NCI-H446 (cell line): ENCODE measurements around the gene OR2A7.
"Not testable (repeated sequence)": the region's sequence is repeated elsewhere in the genome, so short reads cannot be mapped to it uniquely, and the experiment has no call there.

Experiments
- DNase-seq, 2 experiments: peaks; one replicate each; lab custom pipeline; 2025; lab: John Stamatoyannopoulos, UW

The OR2A7 gene, protein sequence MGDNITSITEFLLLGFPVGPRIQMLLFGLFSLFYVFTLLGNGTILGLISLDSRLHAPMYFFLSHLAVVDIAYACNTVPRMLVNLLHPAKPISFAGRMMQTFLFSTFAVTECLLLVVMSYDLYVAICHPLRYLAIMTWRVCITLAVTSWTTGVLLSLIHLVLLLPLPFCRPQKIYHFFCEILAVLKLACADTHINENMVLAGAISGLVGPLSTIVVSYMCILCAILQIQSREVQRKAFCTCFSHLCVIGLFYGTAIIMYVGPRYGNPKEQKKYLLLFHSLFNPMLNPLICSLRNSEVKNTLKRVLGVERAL

DNA sequence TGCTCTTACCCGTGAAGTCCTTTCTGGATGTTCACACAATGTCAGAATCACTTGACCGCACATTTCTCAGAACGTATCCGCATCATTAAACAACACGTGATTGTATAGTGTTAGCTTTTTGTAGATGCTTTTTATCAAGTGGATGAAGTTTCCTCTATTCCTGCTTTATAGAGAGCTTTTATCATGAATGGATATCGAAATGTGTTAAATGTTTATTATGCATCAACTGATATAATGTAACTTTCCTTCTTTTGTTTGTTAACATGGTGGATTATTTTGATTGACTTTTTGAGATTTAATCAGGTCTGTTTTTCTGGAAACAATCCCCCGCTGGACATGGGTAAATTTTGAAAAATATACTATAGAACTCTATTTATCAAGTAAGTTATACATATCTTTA lies at the start of gene OR2A7:
OR2A7 (minus strand) TSS at position 101 of the 400 bp plus-strand sequence. CDS start 5,164 bp downstream, outside the sequence.
- DNase-seq = not testable (repeated sequence)

DNA sequence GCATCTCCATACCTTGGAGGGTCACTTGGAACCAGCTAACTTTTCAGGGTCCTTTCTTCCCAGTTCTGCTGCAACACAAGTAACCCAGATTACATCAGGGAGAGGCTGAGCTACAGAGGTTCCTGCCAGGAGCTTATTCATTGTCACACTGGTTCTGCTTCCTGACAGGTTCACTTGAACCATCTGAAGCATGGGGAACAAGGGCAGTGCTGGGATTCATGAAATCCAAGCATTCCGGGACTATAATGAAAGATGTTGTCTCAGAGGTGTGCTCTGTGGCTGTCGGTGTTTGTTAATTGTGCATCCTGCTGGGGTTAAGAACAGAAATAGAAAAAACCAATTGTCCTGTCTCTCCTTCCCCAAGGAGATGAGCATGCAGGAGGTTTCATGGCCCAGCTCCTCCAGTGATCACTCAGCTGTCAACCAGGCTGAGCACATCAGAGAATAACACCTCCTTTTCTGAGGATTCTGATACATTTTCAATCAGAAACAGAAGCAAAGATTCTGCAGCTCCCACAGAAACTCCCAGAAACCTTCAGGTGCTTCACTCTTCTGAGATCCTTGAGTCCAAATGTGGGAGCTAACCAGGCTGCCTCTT lies 47.4 kb upstream of the OR2A7 start, which contains the start of gene OR2A1:
OR2A1 (plus strand) TSS at position 548 of the 598 bp plus-strand sequence. CDS start 5,706 bp downstream, outside the sequence.
- DNase-seq = not testable (repeated sequence)

DNA sequence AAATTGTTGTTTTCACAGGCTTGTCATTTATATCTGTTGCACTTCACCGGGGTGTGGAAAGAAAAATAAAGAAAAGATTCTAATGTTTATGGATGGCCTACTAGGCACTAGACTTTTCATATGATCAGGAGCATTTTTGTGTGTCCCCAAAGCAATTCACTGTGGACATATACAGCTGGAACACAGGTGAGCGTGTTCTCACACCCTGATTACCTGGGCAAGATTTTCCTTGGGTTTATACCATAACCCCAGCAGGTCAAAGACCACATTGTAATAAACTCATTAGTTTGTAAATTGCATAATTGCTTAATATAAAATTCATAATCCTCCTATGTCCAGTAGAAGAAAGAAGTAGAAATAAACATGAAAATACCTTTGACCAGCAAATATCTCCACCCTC lies 46.6 kb upstream of the OR2A7 start:
- not testable (repeated sequence) for DNase-seq

DNA sequence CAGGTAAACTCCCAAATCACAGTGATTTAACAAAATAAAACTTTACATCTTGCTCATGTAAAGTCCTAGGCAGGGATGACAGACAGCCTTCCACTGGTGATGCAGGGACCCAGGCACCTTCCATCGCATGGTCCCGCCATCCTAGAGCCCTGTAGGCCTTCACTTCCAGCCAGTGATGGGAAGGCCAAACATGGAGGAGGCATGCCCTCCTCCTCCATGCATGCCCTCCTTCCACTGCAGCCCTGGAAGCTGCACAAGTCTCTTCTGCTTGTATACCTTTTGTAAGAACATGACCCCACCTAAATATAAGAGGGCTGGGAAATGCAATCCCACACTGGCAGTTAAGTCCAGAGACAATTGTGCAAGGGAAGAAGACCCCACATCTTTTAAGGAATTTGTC lies 45.1 kb upstream of the OR2A7 start:
- not testable (repeated sequence) for DNase-seq

DNA sequence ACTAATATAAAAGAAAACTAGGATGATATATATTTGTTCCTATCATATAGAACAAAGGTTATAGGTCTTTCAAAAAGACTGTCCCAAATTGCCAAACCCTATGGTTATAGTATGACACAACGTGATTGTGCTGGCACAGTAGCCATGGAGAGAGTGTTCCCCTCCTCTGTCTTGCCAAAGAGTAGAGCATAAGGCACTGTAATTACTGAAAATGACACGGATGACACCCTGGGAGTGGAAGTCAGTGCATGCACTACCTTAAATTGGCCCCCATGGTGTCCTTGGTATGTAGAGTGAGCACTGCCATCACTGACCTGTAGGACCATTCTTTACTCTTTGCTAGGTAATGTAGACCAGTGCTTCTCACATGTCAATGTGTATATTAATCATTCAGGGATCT lies 40.6 kb upstream of the OR2A7 start:
- not testable (repeated sequence) for DNase-seq

DNA sequence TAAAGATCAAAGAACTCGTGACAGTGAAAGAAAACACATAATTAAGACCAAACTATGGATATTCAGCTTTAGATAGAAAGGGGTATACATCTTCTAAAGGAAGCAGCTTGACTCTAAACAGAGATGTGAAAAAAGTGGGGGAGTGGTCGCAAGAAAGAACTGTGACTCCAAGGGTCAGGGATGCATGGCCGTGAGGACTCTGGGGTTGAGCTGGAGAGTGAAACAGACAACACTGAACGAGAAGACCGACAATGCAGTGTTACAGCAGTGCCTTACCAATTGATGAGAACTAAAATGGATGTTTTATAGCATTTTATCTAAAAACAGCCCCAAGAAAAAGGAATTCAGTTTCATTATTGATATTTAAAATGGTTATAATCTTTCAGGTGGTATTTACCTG lies 39.0 kb upstream of the OR2A7 start:
- not testable (repeated sequence) for DNase-seq

DNA sequence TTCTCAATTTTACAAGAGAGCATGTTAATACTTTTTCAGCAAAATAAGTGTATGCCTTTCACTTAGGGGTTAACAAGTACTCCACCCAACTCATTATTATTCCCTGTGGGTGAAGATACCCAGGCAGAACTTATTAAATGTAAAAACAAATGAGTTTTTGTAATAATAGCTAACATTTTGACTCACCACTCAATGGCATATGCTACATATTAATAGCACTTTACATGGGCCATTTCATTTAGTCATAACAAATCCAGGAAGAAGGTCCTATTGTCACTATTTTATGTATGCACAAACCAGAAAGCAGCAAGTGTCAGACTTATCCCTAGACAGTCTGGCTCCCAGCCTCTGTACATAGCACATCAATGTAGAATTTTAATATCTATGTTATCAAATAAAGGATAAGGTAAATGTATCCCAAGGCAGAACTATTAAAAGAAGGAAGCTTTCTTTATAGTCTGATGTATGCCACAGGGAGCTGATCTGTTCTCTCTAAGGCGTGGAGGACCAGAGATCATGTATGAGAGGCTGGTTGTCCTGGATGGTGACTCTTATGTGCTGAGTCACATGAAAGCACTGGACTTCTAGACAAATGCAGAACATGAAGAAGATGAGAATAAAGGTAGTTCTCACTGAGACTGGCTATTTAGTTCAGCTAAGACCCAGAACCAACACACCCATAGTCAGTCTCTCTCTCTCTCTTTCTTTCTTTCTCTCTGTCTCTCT lies 38.1 kb upstream of the OR2A7 start:
- not testable (repeated sequence) for DNase-seq

DNA sequence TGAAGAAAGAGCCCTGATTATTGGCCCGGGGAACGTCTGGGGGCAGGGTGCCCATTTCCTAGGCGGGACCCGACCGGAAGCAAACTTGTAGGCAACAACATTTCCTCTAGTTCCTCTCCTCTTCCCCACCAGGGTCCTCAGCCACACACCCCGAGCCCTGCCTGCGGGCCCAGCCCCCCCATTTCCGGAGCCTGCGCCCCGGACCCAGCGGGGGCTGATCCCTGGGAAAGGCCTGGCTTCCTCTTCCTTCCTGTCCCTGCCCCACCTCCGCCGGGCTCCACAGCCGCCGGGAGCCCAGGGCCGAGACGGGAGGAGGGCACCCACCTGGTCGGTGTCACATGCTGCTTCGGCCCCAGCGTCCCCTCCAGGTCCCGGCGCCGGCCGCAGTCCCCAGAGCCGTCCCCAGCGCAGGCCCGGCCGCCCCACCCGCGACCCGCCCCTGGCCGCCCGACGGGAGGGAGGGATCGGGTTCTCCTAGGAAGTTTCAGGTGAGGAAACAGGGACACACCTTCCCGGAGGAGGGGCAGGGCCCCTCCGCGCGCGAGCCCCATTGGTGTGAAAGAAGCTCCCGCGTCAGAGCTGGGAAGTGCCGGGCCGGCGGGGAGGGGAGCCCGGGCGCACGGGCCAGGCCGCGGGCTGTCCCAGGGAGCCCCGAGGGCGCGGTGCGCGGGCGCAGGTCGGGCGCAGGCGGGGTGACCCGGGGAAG lies 29.4 kb upstream of the OR2A7 start:
- DNase-seq = not testable (repeated sequence)

DNA sequence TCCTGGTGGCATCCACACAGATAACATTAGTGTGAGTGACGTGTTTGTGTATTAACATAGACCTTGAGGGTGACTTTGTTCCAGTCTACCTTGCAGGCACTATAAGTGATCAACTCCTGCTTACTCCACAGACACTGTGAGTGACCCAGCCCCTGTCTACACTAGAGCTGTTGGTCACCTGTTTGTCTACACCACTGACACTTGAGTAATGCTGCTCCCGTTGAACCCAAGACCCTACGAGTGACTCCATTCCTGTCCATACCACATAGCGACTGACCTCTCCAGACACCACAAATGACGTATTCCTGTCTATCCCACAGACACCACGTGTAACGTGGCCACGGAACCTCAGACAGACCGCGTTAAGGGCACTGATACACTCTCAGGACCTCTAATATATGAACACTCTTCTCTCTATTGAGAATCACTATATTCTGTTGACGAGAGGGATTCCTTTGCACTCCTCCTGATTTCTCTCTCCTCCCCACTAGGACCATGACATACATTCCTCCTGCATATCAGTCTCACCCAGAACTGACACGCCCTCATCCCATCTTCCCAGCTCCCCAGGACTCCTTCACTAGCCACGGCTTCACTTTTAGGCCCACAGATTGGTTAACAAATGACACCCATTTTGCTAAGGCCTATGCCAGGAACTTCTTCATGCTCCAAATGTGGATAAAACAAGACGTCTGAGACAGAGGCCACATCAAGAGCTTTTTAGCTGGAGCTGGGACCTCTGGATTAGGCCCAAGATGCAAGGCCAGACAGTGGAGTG lies 28.0 kb upstream of the OR2A7 start:
- not testable (repeated sequence) for DNase-seq

DNA sequence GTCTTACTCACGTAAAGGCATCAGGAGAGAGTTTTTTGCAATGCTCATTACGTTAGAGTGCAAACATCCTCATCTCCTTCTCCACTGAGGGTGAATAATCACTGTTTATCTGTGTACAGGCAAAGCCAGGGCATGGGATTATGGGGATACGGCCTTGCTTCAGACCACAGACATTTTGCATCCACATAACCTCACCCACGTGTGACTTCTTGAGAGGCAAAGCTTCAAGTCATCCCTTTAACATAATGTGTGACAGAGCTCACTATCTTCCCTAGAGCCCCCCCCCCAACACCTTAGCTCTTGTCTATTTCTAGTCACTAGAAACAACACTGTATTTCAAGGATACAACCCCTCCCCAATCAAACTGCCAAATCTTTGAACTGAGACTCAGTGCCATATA lies 27.0 kb upstream of the OR2A7 start:
- not testable (repeated sequence) for DNase-seq

DNA sequence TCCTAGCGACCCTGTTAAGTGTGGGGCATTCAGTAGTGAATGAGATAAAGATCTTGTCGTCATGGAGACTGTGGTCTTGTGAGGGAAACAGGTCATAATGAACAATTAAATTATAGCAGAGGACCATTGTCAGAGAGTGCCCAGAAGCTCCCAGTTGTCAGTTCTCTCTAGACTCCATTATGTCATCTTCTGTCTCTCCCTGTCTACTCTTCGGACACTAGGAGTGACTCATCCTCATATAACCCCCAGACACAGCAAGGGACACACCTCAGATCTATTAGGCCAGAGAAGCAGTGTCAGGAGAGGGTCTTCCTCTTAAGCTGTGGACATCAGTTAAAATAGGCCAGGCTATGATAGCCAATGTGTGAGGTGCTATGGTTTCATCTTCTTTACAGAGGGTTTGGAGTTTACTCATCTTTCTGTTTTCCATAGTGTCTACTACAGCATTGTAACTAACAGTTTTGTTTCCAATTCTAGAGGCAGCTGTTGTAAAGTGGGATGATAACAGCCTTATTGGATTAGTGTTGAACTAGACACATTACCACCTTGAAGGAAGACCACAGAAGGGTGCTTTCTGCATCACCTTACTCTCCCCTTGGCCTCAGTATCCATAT lies 22.7 kb upstream of the OR2A7 start:
- not testable (repeated sequence) for DNase-seq

DNA sequence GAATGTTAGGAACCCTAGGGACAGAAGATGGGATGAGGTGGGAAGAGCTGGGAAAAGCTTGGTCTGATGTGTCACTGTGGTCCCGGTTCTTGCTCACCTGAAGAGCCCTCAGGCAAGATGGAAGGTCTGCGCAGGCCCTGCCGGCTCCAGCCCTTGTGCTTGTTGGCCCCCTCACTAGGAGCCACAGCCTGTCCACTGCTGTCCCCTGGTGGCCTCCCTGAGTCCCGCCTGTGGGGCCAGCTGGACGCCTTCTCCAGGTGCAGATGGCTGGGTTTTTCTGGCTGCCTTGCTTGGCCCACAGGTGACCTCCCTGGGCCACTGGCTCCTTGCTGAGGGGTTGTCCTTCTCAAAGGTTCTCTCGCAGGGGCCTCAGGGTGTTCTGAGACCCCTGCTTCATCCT lies 19.1 kb upstream of the OR2A7 start:
- DNase-seq = not testable (repeated sequence)

DNA sequence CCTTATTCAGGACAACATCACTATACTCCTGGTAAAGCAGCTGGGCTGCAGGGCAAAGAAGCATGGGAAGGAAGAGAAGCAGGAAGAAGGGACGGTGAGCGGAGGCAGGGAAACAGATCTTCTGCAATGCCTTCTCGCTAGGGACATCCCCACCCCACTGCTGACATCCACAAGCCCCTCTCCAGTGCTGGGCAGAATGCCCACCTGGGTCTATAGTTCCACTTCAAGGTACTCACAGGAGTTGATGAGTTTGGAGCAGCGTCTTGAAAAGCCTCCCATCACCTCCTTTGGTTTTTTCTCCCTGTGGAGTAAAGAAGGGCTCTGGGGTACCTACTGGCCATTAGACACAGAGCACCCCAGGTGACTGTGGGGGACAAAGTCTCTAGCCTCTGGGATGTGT lies 17.9 kb upstream of the OR2A7 start:
- not testable (repeated sequence) for DNase-seq

DNA sequence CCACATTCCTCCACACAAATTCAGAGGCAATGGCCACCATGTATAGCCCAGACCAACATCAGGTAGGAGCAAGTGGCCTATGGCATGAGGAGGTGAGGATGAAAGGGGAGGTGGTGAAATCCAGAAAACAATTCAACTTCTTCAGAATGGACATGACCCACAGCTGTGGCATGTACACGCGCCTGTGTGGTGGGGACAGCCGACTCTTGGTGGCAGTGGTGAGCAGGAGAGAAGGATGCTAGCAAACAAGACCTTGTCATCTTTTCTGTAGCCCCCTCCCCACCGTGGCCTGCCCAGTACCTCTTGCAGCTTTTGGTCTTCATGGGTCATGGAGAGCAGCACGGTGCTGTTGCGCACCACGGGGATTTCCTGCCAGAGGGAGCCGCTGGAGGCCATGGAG lies 17.4 kb upstream of the OR2A7 start:
- DNase-seq = not testable (repeated sequence)

DNA sequence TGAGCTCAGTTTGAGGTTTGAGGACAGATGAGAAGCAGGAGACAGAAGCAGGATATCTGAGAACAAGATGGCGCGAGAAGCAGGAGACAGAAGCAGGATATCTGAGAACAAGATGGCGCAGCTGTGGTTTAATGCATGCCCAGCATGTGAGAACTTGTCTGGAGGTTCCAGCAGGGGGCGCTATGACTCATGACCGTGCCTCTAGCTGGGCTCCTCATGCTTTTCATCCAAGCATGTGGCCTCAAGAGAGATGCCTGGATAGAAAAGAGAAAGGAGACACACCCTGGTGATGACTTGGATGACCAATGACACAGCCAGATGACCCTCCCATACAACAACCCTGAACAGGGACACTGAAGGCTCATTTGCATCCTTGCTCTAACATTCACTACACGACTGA lies 15.4 kb upstream of the OR2A7 start:
- DNase-seq = not testable (repeated sequence)

DNA sequence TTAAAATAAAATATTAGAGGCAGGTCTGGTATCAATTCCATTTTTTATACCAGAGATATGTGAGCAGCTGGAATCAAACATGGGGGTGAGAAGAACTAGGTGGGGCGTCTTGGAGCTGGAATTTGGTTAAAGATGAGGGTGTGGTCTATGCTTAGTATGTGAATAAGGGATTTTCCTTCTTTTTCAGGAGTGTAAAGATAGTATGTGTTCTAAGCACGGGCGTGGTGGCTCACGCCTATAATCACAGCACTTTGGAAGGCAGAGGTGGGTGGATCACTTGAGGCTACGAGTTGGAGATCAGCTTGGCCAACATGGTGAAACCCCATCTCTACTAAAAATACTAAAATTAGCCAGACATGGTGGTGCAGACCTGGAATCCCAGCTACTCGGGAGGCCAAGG lies 10.7 kb upstream of the OR2A7 start:
- not testable (repeated sequence) for DNase-seq

DNA sequence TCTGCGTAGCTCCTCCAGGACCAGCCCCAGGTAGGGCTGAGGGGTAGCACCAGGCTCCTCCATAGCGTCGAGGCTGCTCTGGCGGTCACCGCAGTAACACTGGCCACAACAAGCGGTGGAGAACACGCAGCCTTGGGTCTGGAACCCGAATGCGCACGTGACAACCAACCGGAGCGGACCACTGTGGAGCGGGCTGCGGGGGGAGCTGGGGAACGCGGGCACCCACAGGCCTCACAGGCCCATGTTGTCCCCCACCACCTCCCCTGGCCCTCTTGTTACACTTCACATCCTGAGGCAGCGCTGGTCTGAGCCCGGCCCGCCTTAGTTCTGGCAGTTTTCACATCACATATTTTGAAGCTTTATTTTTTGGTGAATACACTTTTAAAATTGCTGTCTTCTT lies 4.6 kb upstream of the OR2A7 start, which contains the start of gene CTAGE8:
CTAGE8 (minus strand) TSS at position 101 of the 400 bp plus-strand sequence; CDS start at position 63, 38 bp downstream.
- not testable (repeated sequence) for DNase-seq

DNA sequence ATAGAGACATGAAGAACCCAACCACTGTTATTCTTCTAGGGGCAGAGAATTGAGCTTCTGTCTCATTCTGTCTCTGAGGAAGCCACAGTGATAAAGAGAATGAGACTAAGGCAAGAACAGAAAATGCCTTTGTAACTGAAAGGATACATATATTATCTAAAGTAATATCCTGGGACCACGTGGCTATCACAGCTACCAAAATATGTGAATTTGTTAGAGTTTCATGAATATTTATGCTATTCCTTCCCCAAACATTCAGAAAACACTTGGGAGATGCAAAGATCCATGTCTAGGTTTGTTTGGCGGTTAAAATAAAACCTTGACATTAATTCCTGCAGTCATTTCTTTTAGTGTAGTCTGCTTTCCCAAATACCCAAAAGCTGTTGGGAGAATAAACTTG lies 2.5 kb downstream of the OR2A7 start:
- not testable (repeated sequence) for DNase-seq

DNA sequence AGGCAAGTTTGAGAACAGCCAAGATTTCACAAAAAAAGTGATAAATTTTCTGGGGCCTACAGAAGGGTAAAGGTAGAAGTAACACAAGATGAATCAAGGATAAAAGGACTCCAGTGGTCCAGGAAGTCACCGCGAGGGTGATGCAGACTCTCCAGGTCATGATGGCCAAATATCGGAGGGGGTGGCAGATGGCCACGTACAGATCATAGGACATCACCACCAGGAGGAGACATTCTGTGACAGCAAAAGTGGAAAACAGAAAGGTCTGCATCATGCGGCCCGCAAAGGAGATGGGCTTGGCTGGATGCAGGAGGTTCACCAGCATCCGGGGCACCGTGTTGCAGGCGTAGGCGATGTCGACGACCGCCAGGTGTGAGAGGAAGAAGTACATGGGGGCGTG lies 5.5 kb downstream of the OR2A7 start:
- not testable (repeated sequence) for DNase-seq

DNA sequence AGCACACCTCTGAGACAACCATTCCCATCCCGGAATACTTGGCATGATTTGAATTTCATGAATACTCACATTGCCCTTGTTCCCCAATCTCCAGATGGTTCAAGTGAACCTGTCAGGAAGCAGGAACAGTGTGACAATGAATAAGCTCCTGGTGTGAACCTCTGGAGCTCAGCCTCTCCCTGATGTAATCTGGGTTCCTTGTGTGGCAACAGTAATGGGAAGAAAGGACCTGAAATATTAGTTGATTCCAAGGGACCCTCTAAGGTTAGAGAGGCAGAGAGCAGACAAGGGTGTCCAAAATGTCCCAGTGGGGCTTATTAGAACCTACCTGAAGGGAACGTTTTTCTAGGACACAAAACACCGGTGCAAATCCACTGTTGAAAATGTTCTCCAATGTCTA lies 8.5 kb downstream of the OR2A7 start:
- no peak for DNase-seq

DNA sequence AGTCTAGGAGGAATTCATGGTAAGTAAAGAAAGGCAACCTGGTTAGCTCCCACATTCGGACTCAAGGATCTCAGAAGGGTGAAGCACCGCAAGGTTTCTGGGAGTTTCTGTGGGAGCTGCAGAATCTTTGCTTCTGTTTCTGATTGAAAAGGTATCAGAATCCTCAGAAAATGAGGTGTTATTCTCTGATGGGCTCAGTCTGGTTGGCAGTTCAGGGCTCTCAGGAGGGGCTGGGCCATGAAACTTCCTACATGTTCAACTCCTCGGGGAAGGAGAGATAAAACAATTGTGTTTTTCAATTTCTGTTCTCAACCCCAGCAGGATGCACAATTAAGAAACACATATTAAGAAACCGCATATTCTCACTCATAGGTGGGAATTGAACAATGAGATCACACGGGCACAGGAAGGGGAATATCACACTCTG lies 9.1 kb downstream of the OR2A7 start:
- no peak for DNase-seq
